ENCODE data around the gene RAET1L. TPM values are rescaled to one million over a fixed set of nuclear protein-coding genes. Genes with fewer than 3 reads are reported as not detected.

Gene RAET1L
- total RNA-seq, 3 donors from 2014 or later (not counting 1 experiment from before 2014, with no cell fraction given) = not detected

GRCh38 chr6:150070236-150070818 is 45.0 kb upstream of the RAET1L start:
- peaks cover 13 to 16% of the 10 kb centered on the region in 2 donors for H3K27me3 Mint-ChIP-seq (ENCODE audit: low read depth in 2 of 2)
- Histone ChIP-seq H3K4me3 (ENCODE audit: low read length) (no peak overlapping the region), H3K9me3 (ENCODE audit: control insufficient read depth, insufficient read depth, low read length) (no peaks in the 10 kb centered on the region), H3K4me1 (ENCODE audit: control insufficient read depth, insufficient read depth, low read length) (peaks cover 27% of the 10 kb centered on the region), H3K36me3 (ENCODE audit: control insufficient read depth, insufficient read depth, low read length) (no peaks in the 10 kb centered on the region), H3K27ac (ENCODE audit: low read length) (no peak overlapping the region), H3K27me3 (ENCODE audit: control insufficient read depth, insufficient read depth, low read length) (peaks cover 4% of the 10 kb centered on the region)
- peak overlapping the region in 1 of 2 donors; percentile 58 for H3K27ac Mint-ChIP-seq
- H3K9me3 Mint-ChIP-seq = no peaks in the 10 kb centered on the region
- intact Hi-C loops (cut with micrococcal nuclease) = no loop called here
- no peak for DNase-seq
- ATAC-seq = no peak
- peaks cover 17 to 38% of the 10 kb centered on the region in 2 donors for H3K4me1 Mint-ChIP-seq
- H3K4me3 Mint-ChIP-seq = peak overlapping the region; percentile 95
- 90% methylated on average over 3 of the region's 3 CpGs for WGBS (ENCODE audit: insufficient coverage)
- H3K36me3 Mint-ChIP-seq = no peaks in the 10 kb centered on the region
- no peak for TF ChIP-seq CTCF (IDR thresholded peaks at IDR 0.05)

GRCh38 chr6:150069706-150070105 is 44.4 kb upstream of the RAET1L start:
- Histone ChIP-seq H3K27ac (ENCODE audit: low read length) (no peak overlapping the region), H3K4me3 (ENCODE audit: low read length) (no peak overlapping the region)
- H3K36me3 Mint-ChIP-seq = no peaks in the 10 kb centered on the region

GRCh38 chr6:150068720-150069648 is 43.7 kb upstream of the RAET1L start, which contains the start of gene ULBP3:
Gene ULBP3, minus strand, starts transcription at chr6:150069121. Its CDS starts 55 bp downstream, at chr6:150069066.
- H3K36me3 Mint-ChIP-seq = no peaks in the 10 kb centered on the region
- peaks cover 6 to 14% of the 10 kb centered on the region in 2 donors for H3K27me3 Mint-ChIP-seq (ENCODE audit: low read depth in 2 of 2)
- ATAC-seq = peak; percentile 76 to 87 (median 80)
- no peak within 1 kb of the TSS for H3K27ac ChIP-seq (ENCODE audit: low read length)
- peak; percentile 19 for TF ChIP-seq CTCF (IDR thresholded peaks at IDR 0.05)
- no peaks in the 10 kb centered on the region for H3K9me3 Mint-ChIP-seq
- peaks cover 17 to 38% of the 10 kb centered on the region in 2 donors for H3K4me1 Mint-ChIP-seq
- H3K4me3 ChIP-seq (ENCODE audit: low read length) = peak within 1 kb of the TSS; percentile 58
- no peaks in the 10 kb centered on the region for H3K9me3 ChIP-seq (ENCODE audit: control insufficient read depth, insufficient read depth, low read length)
- H3K27ac Mint-ChIP-seq = peak within 1 kb of the TSS in 1 of 2 donors; percentile 60
- DNase-seq = peak; percentile 35 to 78
- peaks cover 4% of the 10 kb centered on the region for H3K27me3 ChIP-seq (ENCODE audit: control insufficient read depth, insufficient read depth, low read length)
- H3K4me3 Mint-ChIP-seq = peak within 1 kb of the TSS; percentile 95
- H3K36me3 ChIP-seq (ENCODE audit: control insufficient read depth, insufficient read depth, low read length) = no peaks in the 10 kb centered on the region
- intact Hi-C loops (cut with micrococcal nuclease) = loop anchor here (5.0 kb wide), 1 partner anchor 268 kb away; no protein-coding TSS in a partner anchor
- 1% methylated on average over 68 of the region's 72 CpGs for WGBS (ENCODE audit: insufficient coverage)
- H3K4me1 ChIP-seq (ENCODE audit: control insufficient read depth, insufficient read depth, low read length) = peaks cover 27% of the 10 kb centered on the region

More at GRCh38 chr6:150069706-150070105, 44.4 kb upstream of the RAET1L start:
- intact Hi-C loops (cut with micrococcal nuclease) = loop anchor here (5.0 kb wide), 1 partner anchor 268 kb away; no protein-coding TSS in a partner anchor
- Histone ChIP-seq H3K36me3 (ENCODE audit: control insufficient read depth, insufficient read depth, low read length) (no peaks in the 10 kb centered on the region), H3K4me1 (ENCODE audit: control insufficient read depth, insufficient read depth, low read length) (peaks cover 27% of the 10 kb centered on the region), H3K9me3 (ENCODE audit: control insufficient read depth, insufficient read depth, low read length) (no peaks in the 10 kb centered on the region), H3K27me3 (ENCODE audit: control insufficient read depth, insufficient read depth, low read length) (peaks cover 4% of the 10 kb centered on the region)
- no peak for ATAC-seq
- 80% methylated on average over 11 of the region's 11 CpGs for WGBS (ENCODE audit: insufficient coverage)
- H3K27me3 Mint-ChIP-seq (ENCODE audit: low read depth in 2 of 2) = peaks cover 13 to 16% of the 10 kb centered on the region in 2 donors
- no peaks in the 10 kb centered on the region for H3K9me3 Mint-ChIP-seq
- H3K4me3 Mint-ChIP-seq = peak overlapping the region; percentile 95
- TF ChIP-seq CTCF (IDR thresholded peaks at IDR 0.05) = no peak
- peak in 1 of 2 donors; percentile 27 for DNase-seq
- peaks cover 17 to 38% of the 10 kb centered on the region in 2 donors for H3K4me1 Mint-ChIP-seq
- H3K27ac Mint-ChIP-seq = peak overlapping the region in 1 of 2 donors; percentile 60

Data from natural killer cell (primary cell).